ENCODE measurements around the gene DEPDC5.

Gene DEPDC5

GRCh38 chr22:31870890-31871289, 117.1 kb downstream of the DEPDC5 start:
- no peaks in the 10 kb centered on the region for H3K9me3 Mint-ChIP-seq
- no peak overlapping the region for H3K4me3 Mint-ChIP-seq
- H3K27ac Mint-ChIP-seq: no peak overlapping the region
- H3K36me3 Mint-ChIP-seq (ENCODE audit: low read depth): peaks cover 20% of the 10 kb centered on the region
- peaks cover 3% of the 10 kb centered on the region for H3K4me1 Mint-ChIP-seq (ENCODE audit: low read depth)
- no peaks in the 10 kb centered on the region for H3K27me3 Mint-ChIP-seq (ENCODE audit: low read depth)

GRCh38 chr22:31871480-31871879, 117.7 kb downstream of the DEPDC5 start:
- no peak overlapping the region for H3K4me3 Mint-ChIP-seq
- peaks cover 3% of the 10 kb centered on the region for H3K4me1 Mint-ChIP-seq (ENCODE audit: low read depth)
- H3K27me3 Mint-ChIP-seq (ENCODE audit: low read depth): no peaks in the 10 kb centered on the region
- no peaks in the 10 kb centered on the region for H3K9me3 Mint-ChIP-seq
- no peak overlapping the region for H3K27ac Mint-ChIP-seq
- H3K36me3 Mint-ChIP-seq (ENCODE audit: low read depth): peaks cover 20% of the 10 kb centered on the region

GRCh38 chr22:31872209-31872608, 118.4 kb downstream of the DEPDC5 start:
- no peak overlapping the region for H3K27ac Mint-ChIP-seq
- H3K9me3 Mint-ChIP-seq: no peaks in the 10 kb centered on the region

GRCh38 chr22:31874821-31875220, 121.0 kb downstream of the DEPDC5 start:
- Mint-ChIP-seq H3K27me3 (ENCODE audit: low read depth) (no peaks in the 10 kb centered on the region), H3K9me3 (no peaks in the 10 kb centered on the region), H3K36me3 (ENCODE audit: low read depth) (peaks cover 23% of the 10 kb centered on the region), H3K27ac (no peak overlapping the region), H3K4me3 (no peak overlapping the region), H3K4me1 (ENCODE audit: low read depth) (peaks cover 3% of the 10 kb centered on the region)

More at GRCh38 chr22:31872209-31872608, 118.4 kb downstream of the DEPDC5 start:
- Mint-ChIP-seq H3K27me3 (ENCODE audit: low read depth) (no peaks in the 10 kb centered on the region), H3K36me3 (ENCODE audit: low read depth) (peaks cover 17% of the 10 kb centered on the region), H3K4me3 (no peak overlapping the region), H3K4me1 (ENCODE audit: low read depth) (peaks cover 3% of the 10 kb centered on the region)

GRCh38 chr22:31876156-31876920, 122.5 kb downstream of the DEPDC5 start:
- Mint-ChIP-seq H3K27me3 (ENCODE audit: low read depth) (no peaks in the 10 kb centered on the region), H3K36me3 (ENCODE audit: low read depth) (peaks cover 25% of the 10 kb centered on the region), H3K9me3 (no peaks in the 10 kb centered on the region), H3K4me1 (ENCODE audit: low read depth) (peaks cover 3% of the 10 kb centered on the region), H3K27ac (no peak overlapping the region), H3K4me3 (no peak overlapping the region)

- Mint-ChIP-seq H3K9me3 (no peaks in the 10 kb centered on the region), H3K4me1 (ENCODE audit: low read depth) (peaks cover 7% of the 10 kb centered on the region), H3K4me3 (no peak overlapping the region), H3K27ac (no peak overlapping the region), H3K27me3 (ENCODE audit: low read depth) (no peaks in the 10 kb centered on the region), H3K36me3 (ENCODE audit: low read depth) (peaks cover 23% of the 10 kb centered on the region)
Measured at GRCh38 chr22:31879585-31879984, 125.8 kb downstream of the DEPDC5 start.

GRCh38 chr22:31881200-31881599, 127.4 kb downstream of the DEPDC5 start:
- no peak overlapping the region for H3K4me3 Mint-ChIP-seq
- H3K4me1 Mint-ChIP-seq (ENCODE audit: low read depth): peaks cover 7% of the 10 kb centered on the region
- H3K27ac Mint-ChIP-seq: no peak overlapping the region
- no peaks in the 10 kb centered on the region for H3K27me3 Mint-ChIP-seq (ENCODE audit: low read depth)
- no peaks in the 10 kb centered on the region for H3K9me3 Mint-ChIP-seq
- H3K36me3 Mint-ChIP-seq (ENCODE audit: low read depth): peaks cover 21% of the 10 kb centered on the region

GRCh38 chr22:31881865-31882264, 128.0 kb downstream of the DEPDC5 start:
- Mint-ChIP-seq H3K4me3 (no peak overlapping the region), H3K4me1 (ENCODE audit: low read depth) (peaks cover 7% of the 10 kb centered on the region), H3K27ac (no peak overlapping the region), H3K27me3 (ENCODE audit: low read depth) (no peaks in the 10 kb centered on the region), H3K9me3 (no peaks in the 10 kb centered on the region), H3K36me3 (ENCODE audit: low read depth) (peaks cover 21% of the 10 kb centered on the region)

GRCh38 chr22:31882971-31883370, 129.2 kb downstream of the DEPDC5 start:
- no peaks in the 10 kb centered on the region for H3K27me3 Mint-ChIP-seq (ENCODE audit: low read depth)
- no peak overlapping the region for H3K4me3 Mint-ChIP-seq
- no peaks in the 10 kb centered on the region for H3K9me3 Mint-ChIP-seq
- H3K36me3 Mint-ChIP-seq (ENCODE audit: low read depth): peaks cover 23% of the 10 kb centered on the region
- H3K4me1 Mint-ChIP-seq (ENCODE audit: low read depth): peaks cover 7% of the 10 kb centered on the region
- no peak overlapping the region for H3K27ac Mint-ChIP-seq

GRCh38 chr22:31883989-31884388, 130.2 kb downstream of the DEPDC5 start:
- peaks cover 26% of the 10 kb centered on the region for H3K36me3 Mint-ChIP-seq (ENCODE audit: low read depth)
- no peak overlapping the region for H3K27ac Mint-ChIP-seq
- no peaks in the 10 kb centered on the region for H3K9me3 Mint-ChIP-seq
- no peaks in the 10 kb centered on the region for H3K27me3 Mint-ChIP-seq (ENCODE audit: low read depth)
- peaks cover 7% of the 10 kb centered on the region for H3K4me1 Mint-ChIP-seq (ENCODE audit: low read depth)
- H3K4me3 Mint-ChIP-seq: no peak overlapping the region

- Mint-ChIP-seq H3K9me3 (no peaks in the 10 kb centered on the region), H3K36me3 (ENCODE audit: low read depth) (peaks cover 16% of the 10 kb centered on the region), H3K4me1 (ENCODE audit: low read depth) (no peaks in the 10 kb centered on the region), H3K4me3 (no peak overlapping the region), H3K27me3 (ENCODE audit: low read depth) (no peaks in the 10 kb centered on the region), H3K27ac (no peak overlapping the region)
Measured at GRCh38 chr22:31891366-31892079, 137.7 kb downstream of the DEPDC5 start.

- Mint-ChIP-seq H3K4me3 (no peak overlapping the region), H3K9me3 (no peaks in the 10 kb centered on the region), H3K4me1 (ENCODE audit: low read depth) (no peaks in the 10 kb centered on the region), H3K27ac (no peak overlapping the region), H3K27me3 (ENCODE audit: low read depth) (no peaks in the 10 kb centered on the region), H3K36me3 (ENCODE audit: low read depth) (peaks cover 16% of the 10 kb centered on the region)
Measured at GRCh38 chr22:31892080-31892433, 138.2 kb downstream of the DEPDC5 start.

GRCh38 chr22:31893460-31893859, 139.6 kb downstream of the DEPDC5 start:
- peaks cover 14% of the 10 kb centered on the region for H3K36me3 Mint-ChIP-seq (ENCODE audit: low read depth)
- H3K27me3 Mint-ChIP-seq (ENCODE audit: low read depth): no peaks in the 10 kb centered on the region
- no peak overlapping the region for H3K4me3 Mint-ChIP-seq
- no peak overlapping the region for H3K27ac Mint-ChIP-seq
- H3K4me1 Mint-ChIP-seq (ENCODE audit: low read depth): no peaks in the 10 kb centered on the region
- no peaks in the 10 kb centered on the region for H3K9me3 Mint-ChIP-seq

- H3K36me3 Mint-ChIP-seq (ENCODE audit: low read depth): peaks cover 10% of the 10 kb centered on the region
- no peak overlapping the region for H3K27ac Mint-ChIP-seq
- H3K4me3 Mint-ChIP-seq: no peak overlapping the region
- no peaks in the 10 kb centered on the region for H3K4me1 Mint-ChIP-seq (ENCODE audit: low read depth)
- no peaks in the 10 kb centered on the region for H3K9me3 Mint-ChIP-seq
- no peaks in the 10 kb centered on the region for H3K27me3 Mint-ChIP-seq (ENCODE audit: low read depth)
Measured at GRCh38 chr22:31895411-31896123, 141.7 kb downstream of the DEPDC5 start.

GRCh38 chr22:31896472-31896871, 142.7 kb downstream of the DEPDC5 start:
- Mint-ChIP-seq H3K27me3 (ENCODE audit: low read depth) (no peaks in the 10 kb centered on the region), H3K27ac (no peak overlapping the region), H3K4me3 (no peak overlapping the region), H3K4me1 (ENCODE audit: low read depth) (peaks cover 1% of the 10 kb centered on the region), H3K9me3 (no peaks in the 10 kb centered on the region), H3K36me3 (ENCODE audit: low read depth) (peaks cover 12% of the 10 kb centered on the region)

Measured in T-helper 1 cell treated with Interleukin-12 subunit alpha and Interleukin-12 subunit beta and Interleukin-4 antibody, amounts not matched to agents 30 μg/mL and 1 μg/mL, for 36 hours (primary cell).